T-helper 1 cell (primary cell): ENCODE data around the gene TAS2R3.

ENCODE experiments used
- DNase-seq, 5 donors: peaks; one replicate each; pipeline ENCODE4 v3.0.0-alpha.2; 2012 to 2020

The TAS2R3 gene

GRCh38 chr7:141788296-141788695 is 24.4 kb downstream of the TAS2R3 start:
- no peak for DNase-seq

GRCh38 chr7:141789917-141790316 is 26.0 kb downstream of the TAS2R3 start, which contains the start of gene TAS2R5:
Gene TAS2R5 (plus strand): TSS chr7:141790217. CDS start chr7:141790362, 145 bp downstream.
- no peak for DNase-seq

- DNase-seq: no peak
These were observed 28.6 kb downstream of the TAS2R3 start for GRCh38 chr7:141792526-141792925.
